Stimulated activated CD4-positive, alpha-beta T cell treated with anti-CD3 and anti-CD28 coated beads, TNF-alpha, amount 100 ng/mL, for 4 hours (primary cell): ENCODE measurements around the gene MAPK10.
"Not testable (repeated sequence)": the region's sequence is repeated elsewhere in the genome, so short reads cannot be mapped to it uniquely, and the experiment has no call there.

Experiments used
- DNase-seq, 3 experiments: peaks; one replicate each; pipeline ENCODE4 v3.0.0-alpha.2; 2020; ENCODE audit warnings: low read depth in 3 of 3

Gene MAPK10

GRCh38 chr4:86338989-86339388 lies 20.9 kb downstream of the MAPK10 start:
- DNase-seq, result no peak

GRCh38 chr4:86338521-86338920 lies 21.3 kb downstream of the MAPK10 start:
- DNase-seq, result no peak

GRCh38 chr4:86334020-86334750 lies 25.7 kb downstream of the MAPK10 start:
- DNase-seq, result no peak

GRCh38 chr4:86333236-86333635 lies 26.6 kb downstream of the MAPK10 start:
- DNase-seq, result no peak

- no peak for DNase-seq
These were observed 28.7 kb downstream of the MAPK10 start for GRCh38 chr4:86330961-86331742.

- not testable (repeated sequence) for DNase-seq
These were observed 29.4 kb downstream of the MAPK10 start for GRCh38 chr4:86330411-86330810.

- no peak for DNase-seq
These were observed 30.4 kb downstream of the MAPK10 start for GRCh38 chr4:86329431-86329830.

- DNase-seq, result no peak
These were observed 33.5 kb downstream of the MAPK10 start for GRCh38 chr4:86326400-86326799.

- no peak for DNase-seq
These were observed 40.5 kb downstream of the MAPK10 start for GRCh38 chr4:86319390-86319789.

- no peak for DNase-seq
These were observed 44.3 kb downstream of the MAPK10 start for GRCh38 chr4:86315579-86315978.

- no peak for DNase-seq
These were observed 46.2 kb downstream of the MAPK10 start for GRCh38 chr4:86313656-86314055.

- no peak for DNase-seq
These were observed 52.4 kb downstream of the MAPK10 start for GRCh38 chr4:86307432-86307831.

GRCh38 chr4:86306816-86307215 lies 53.0 kb downstream of the MAPK10 start:
- no peak for DNase-seq

GRCh38 chr4:86302830-86303229 lies 57.0 kb downstream of the MAPK10 start:
- DNase-seq, result no peak

GRCh38 chr4:86302251-86302650 lies 57.6 kb downstream of the MAPK10 start:
- DNase-seq, result no peak

- no peak for DNase-seq
These were observed 59.3 kb downstream of the MAPK10 start for GRCh38 chr4:86300516-86300915.

GRCh38 chr4:86296865-86297264 lies 63.0 kb downstream of the MAPK10 start:
- DNase-seq, result no peak

- DNase-seq, result no peak
These were observed 65.0 kb downstream of the MAPK10 start for GRCh38 chr4:86294883-86295282.

GRCh38 chr4:86291180-86291579 lies 68.7 kb downstream of the MAPK10 start:
- DNase-seq, result no peak

- no peak for DNase-seq
These were observed 73.1 kb downstream of the MAPK10 start for GRCh38 chr4:86286726-86287125.

- DNase-seq, result no peak
These were observed 76.5 kb downstream of the MAPK10 start for GRCh38 chr4:86283371-86283770.

- no peak for DNase-seq
These were observed 79.6 kb downstream of the MAPK10 start for GRCh38 chr4:86280246-86280645.

- no peak for DNase-seq
These were observed 80.4 kb downstream of the MAPK10 start for GRCh38 chr4:86279293-86279960.
